Mesenchymal stem cell (in vitro differentiated cells and primary cell): ENCODE measurements around the gene SLC2A9.
A peak's percentile ranks its signal among the peaks of the same experiment; 100 is the strongest.
"Not testable (repeated sequence)": the region's sequence is repeated elsewhere in the genome, so short reads cannot be mapped to it uniquely, and the experiment has no call there.

ENCODE experiments used
- DNase-seq: peaks from one replicate; pipeline ENCODE4 v3.0.0-alpha.2; 2013
- H2AFZ ChIP-seq: one replicate; pipeline ENCODE4 v1.6.1; 2013; ENCODE audit warnings: low read depth, mild to moderate bottlenecking, control low read depth, inconsistent platforms, low read length, moderate library complexity
- H2AK5ac ChIP-seq: 2 replicates; pipeline ENCODE4 v1.6.1; 2013; ENCODE audit warnings: low read length, moderate library complexity, mild to moderate bottlenecking, inconsistent platforms; ENCODE audit not compliant: severe bottlenecking
- H2BK120ac ChIP-seq: one replicate; pipeline ENCODE4 v1.6.1; 2013; ENCODE audit warnings: low read depth, mild to moderate bottlenecking, inconsistent platforms, low read length, moderate library complexity
- H2BK12ac ChIP-seq, 2 experiments: one replicate each; pipeline ENCODE4 v1.6.1; 2013; ENCODE audit warnings: inconsistent platforms in 2 of 2, low read length in 2 of 2, mild to moderate bottlenecking in 2 of 2, moderate library complexity in 2 of 2, control low read depth in 1 of 2
- H2BK15ac ChIP-seq: one replicate; pipeline ENCODE4 v1.6.1; 2013; ENCODE audit warnings: mild to moderate bottlenecking, low read depth, inconsistent platforms; ENCODE audit not compliant: poor library complexity, severe bottlenecking
- H2BK5ac ChIP-seq: 2 replicates; pipeline ENCODE4 v1.6.1; 2013; ENCODE audit warnings: low read depth, mild to moderate bottlenecking, low read length, control low read depth, inconsistent platforms; ENCODE audit not compliant: poor library complexity, severe bottlenecking
- H3K14ac ChIP-seq, 2 experiments: one replicate each; pipeline ENCODE4 v1.6.1; 2013; ENCODE audit warnings: inconsistent platforms in 2 of 2, low read length in 2 of 2, control low read depth in 1 of 2, mild to moderate bottlenecking in 1 of 2, moderate library complexity in 1 of 2
- H3K18ac ChIP-seq, 2 experiments: one replicate each; pipeline ENCODE4 v1.6.1; 2013; ENCODE audit warnings: inconsistent platforms in 2 of 2, low read length in 2 of 2, control low read depth in 1 of 2, low read depth in 1 of 2, mild to moderate bottlenecking in 1 of 2
- H3K23ac ChIP-seq, 2 experiments: one replicate each; pipeline ENCODE4 v1.6.1; 2013; ENCODE audit warnings: inconsistent platforms in 2 of 2, low read length in 2 of 2, mild to moderate bottlenecking in 2 of 2, moderate library complexity in 2 of 2, control low read depth in 1 of 2
- H3K27ac ChIP-seq: 2 replicates; pipeline ENCODE4 v1.5.1; 2013; ENCODE audit warnings: mild to moderate bottlenecking, moderate library complexity, low read length, control low read depth, inconsistent platforms; ENCODE audit not compliant: poor library complexity, severe bottlenecking
- H3K27me3 ChIP-seq, 2 experiments: 2 replicates each; pipeline versions ENCODE4 v1.6.1 to v1.7.0; 2013; ENCODE audit warnings: low read length in 2 of 2, mild to moderate bottlenecking in 2 of 2, moderate library complexity in 2 of 2, control low read depth in 1 of 2, inconsistent platforms in 1 of 2; ENCODE audit not compliant: control insufficient read depth in 1 of 2, insufficient read depth in 1 of 2
- H3K36me3 ChIP-seq, 2 experiments: 2 replicates each; pipeline versions ENCODE4 v1.6.1 to v1.7.0; 2013; ENCODE audit warnings: low read length in 2 of 2, control low read depth in 1 of 2, inconsistent platforms in 1 of 2, low read depth in 1 of 2, mild to moderate bottlenecking in 1 of 2; ENCODE audit not compliant: insufficient read depth in 2 of 2, control insufficient read depth in 1 of 2
- H3K4ac ChIP-seq, 2 experiments: one replicate each; pipeline ENCODE4 v1.6.1; 2013; ENCODE audit warnings: inconsistent platforms in 2 of 2, low read length in 2 of 2, mild to moderate bottlenecking in 2 of 2, moderate library complexity in 2 of 2, control low read depth in 1 of 2, low read depth in 1 of 2
- H3K4me1 ChIP-seq: 2 replicates; pipeline ENCODE4 v1.6.1; 2013; ENCODE audit warnings: low read depth, low read length, control low read depth; ENCODE audit not compliant: control insufficient read depth, insufficient read depth
- H3K4me2 ChIP-seq: 2 replicates; pipeline ENCODE4 v1.6.1; 2013; ENCODE audit warnings: low read length, mild to moderate bottlenecking, inconsistent platforms; ENCODE audit not compliant: poor library complexity, severe bottlenecking
- H3K4me3 ChIP-seq, 2 experiments: 2 replicates each; pipeline versions ENCODE4 v1.5.1 to v1.7.0; 2013; ENCODE audit warnings: low read length in 2 of 2, mild to moderate bottlenecking in 2 of 2, control low read depth in 1 of 2, low read depth in 1 of 2; ENCODE audit not compliant: insufficient read depth in 1 of 2
- H3K79me1 ChIP-seq: replicated peaks from 2 replicates; pipeline ENCODE4 v1.6.1; 2013; ENCODE audit warnings: mild to moderate bottlenecking, control low read depth, low read length, inconsistent platforms; ENCODE audit not compliant: poor library complexity, severe bottlenecking
- H3K9ac ChIP-seq: 2 replicates; pipeline ENCODE4 v1.7.0; 2013; ENCODE audit warnings: mild to moderate bottlenecking, low read length, moderate library complexity
- H3K9me3 ChIP-seq: 2 replicates; pipeline ENCODE4 v1.7.0; 2013; ENCODE audit warnings: mild to moderate bottlenecking, low read length; ENCODE audit not compliant: control insufficient read depth
- H4K8ac ChIP-seq: one replicate; pipeline ENCODE4 v1.6.1; 2013; ENCODE audit warnings: inconsistent platforms, mild to moderate bottlenecking, low read length, moderate library complexity
- H4K91ac ChIP-seq: one replicate; pipeline ENCODE4 v1.6.1; 2013; ENCODE audit warnings: mild to moderate bottlenecking, low read length, inconsistent platforms
- WGBS: methylation state at CpG from one replicate; pipeline ENCODE4 v1.1.7; 2013; ENCODE audit warnings: mixed read lengths; 5-methylcytosine and 5-hydroxymethylcytosine counted together

The SLC2A9 gene

DNA sequence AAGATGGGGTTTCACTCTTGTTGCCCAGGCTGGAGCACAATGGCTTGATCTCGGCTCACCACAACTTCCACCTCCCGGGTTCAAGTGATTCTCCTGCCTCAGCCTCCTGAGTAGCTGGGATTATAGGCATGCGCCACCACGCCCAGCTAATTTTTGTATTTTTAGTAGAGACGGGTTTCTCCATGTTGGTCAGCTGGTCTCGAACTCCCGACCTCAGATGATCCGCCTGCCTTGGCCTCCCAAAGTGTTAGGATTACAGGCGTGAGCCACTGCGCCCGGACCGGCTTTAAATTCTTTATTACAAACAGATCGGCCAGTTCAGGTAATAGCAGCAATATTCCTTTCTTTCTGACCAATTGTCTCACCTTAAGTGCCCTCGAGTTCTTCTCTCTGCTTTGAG is 39.4 kb downstream of the SLC2A9 start:
- H3K9me3 ChIP-seq, H3K27ac ChIP-seq, H3K36me3 ChIP-seq, H2AFZ ChIP-seq, H3K23ac ChIP-seq, H4K91ac ChIP-seq, H2AK5ac ChIP-seq, H2BK12ac ChIP-seq, H4K8ac ChIP-seq, H2BK15ac ChIP-seq, H2BK5ac ChIP-seq, H3K4me3 ChIP-seq, H3K9ac ChIP-seq, H3K14ac ChIP-seq, H2BK120ac ChIP-seq, H3K4ac ChIP-seq, H3K4me2 ChIP-seq, H3K4me1 ChIP-seq, DNase-seq, H3K79me1 ChIP-seq, H3K18ac ChIP-seq, H3K27me3 ChIP-seq: not testable (repeated sequence)
- 91% methylated on average over 14 of the region's 14 CpGs for WGBS

DNA sequence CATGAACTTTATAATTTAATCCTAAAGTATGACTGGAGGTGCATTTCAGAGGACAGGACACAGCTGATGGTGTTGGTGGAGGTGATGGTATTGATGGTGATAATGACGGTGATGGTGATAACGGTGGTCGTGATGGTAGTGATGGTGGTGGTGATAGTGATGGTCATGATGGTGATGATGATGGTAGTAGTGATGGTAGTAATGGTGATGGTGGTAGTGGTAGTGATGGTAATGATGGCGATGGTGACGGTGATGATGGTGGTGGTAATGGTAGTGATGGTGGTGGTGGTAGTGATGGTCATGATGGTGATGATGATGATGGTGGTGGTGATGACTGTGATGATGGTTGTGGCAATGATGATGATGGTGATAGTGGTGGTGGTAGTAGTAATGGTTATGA is 40.4 kb downstream of the SLC2A9 start:
- no peaks in the 10 kb centered on the region for H3K36me3 ChIP-seq
- H3K18ac ChIP-seq = no peak overlapping the region
- WGBS = 95% methylated on average over 5 of the region's 5 CpGs
- no peak for DNase-seq
- H3K9me3 ChIP-seq = peaks cover 4% of the 10 kb centered on the region
- H4K8ac ChIP-seq = no peak overlapping the region
- no peak overlapping the region for H2AK5ac ChIP-seq
- no peak overlapping the region for H3K4me2 ChIP-seq
- no peak overlapping the region for H3K27ac ChIP-seq
- no peak overlapping the region for H3K4me3 ChIP-seq
- no peak overlapping the region for H4K91ac ChIP-seq
- no peak overlapping the region for H2BK12ac ChIP-seq
- H3K9ac ChIP-seq = no peak overlapping the region
- H3K14ac ChIP-seq = no peak overlapping the region
- H2AFZ ChIP-seq = no peak overlapping the region
- H3K23ac ChIP-seq = no peak overlapping the region
- no peak overlapping the region for H3K4ac ChIP-seq
- H3K79me1 ChIP-seq = no peaks in the 10 kb centered on the region
- no peak overlapping the region for H2BK5ac ChIP-seq
- no peak overlapping the region for H2BK15ac ChIP-seq
- no peaks in the 10 kb centered on the region for H3K27me3 ChIP-seq
- H3K4me1 ChIP-seq = peaks cover 5% of the 10 kb centered on the region
- H2BK120ac ChIP-seq = no peak overlapping the region

DNA sequence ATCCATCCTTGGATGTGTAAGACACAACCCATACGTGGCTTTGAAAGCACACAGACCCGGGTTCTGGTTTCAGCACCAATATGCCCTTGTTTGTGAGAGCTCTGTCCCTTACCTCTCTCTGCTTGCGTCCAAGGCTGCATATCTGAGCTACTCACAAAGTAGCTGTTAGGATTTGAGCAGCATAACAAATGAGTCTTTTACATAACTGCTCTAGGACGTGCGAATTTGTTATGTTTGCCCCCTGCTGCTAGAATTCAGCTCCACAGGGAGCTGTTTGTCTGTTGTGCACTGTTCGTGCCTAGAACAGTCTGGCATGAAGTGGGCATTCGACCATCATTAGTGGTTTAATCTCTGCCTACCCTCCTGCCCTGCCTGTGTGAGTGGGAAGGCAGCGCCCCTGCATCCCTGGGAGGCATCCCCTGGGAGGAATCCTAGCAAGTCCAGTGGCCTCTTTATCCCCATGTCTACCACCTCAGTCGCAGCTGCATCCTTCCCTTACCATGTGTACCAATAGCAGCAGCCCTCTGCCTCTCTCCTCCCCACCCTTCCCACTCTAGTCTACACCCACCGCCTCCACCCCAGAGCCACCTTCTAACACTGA is 42.1 kb downstream of the SLC2A9 start:
- Histone ChIP-seq H3K27ac (peak overlapping the region; percentile 36), H3K4me2 (peak overlapping the region; percentile 11), H3K9ac (no peak overlapping the region), H2BK12ac (no peak overlapping the region), H2AK5ac (no peak overlapping the region), H3K9me3 (peaks cover 4% of the 10 kb centered on the region), H4K91ac (no peak overlapping the region), H3K4me3 (no peak overlapping the region), H3K36me3 (no peaks in the 10 kb centered on the region), H3K27me3 (no peaks in the 10 kb centered on the region), H2AFZ (no peak overlapping the region), H3K4ac (no peak overlapping the region), H3K23ac (no peak overlapping the region), H2BK5ac (no peak overlapping the region), H2BK15ac (no peak overlapping the region), H3K79me1 (no peaks in the 10 kb centered on the region), H2BK120ac (no peak overlapping the region), H3K18ac (no peak overlapping the region), H3K14ac (no peak overlapping the region), H4K8ac (no peak overlapping the region), H3K4me1 (peaks cover 5% of the 10 kb centered on the region)
- 14% methylated on average over 10 of the region's 10 CpGs for WGBS
- DNase-seq = no peak

DNA sequence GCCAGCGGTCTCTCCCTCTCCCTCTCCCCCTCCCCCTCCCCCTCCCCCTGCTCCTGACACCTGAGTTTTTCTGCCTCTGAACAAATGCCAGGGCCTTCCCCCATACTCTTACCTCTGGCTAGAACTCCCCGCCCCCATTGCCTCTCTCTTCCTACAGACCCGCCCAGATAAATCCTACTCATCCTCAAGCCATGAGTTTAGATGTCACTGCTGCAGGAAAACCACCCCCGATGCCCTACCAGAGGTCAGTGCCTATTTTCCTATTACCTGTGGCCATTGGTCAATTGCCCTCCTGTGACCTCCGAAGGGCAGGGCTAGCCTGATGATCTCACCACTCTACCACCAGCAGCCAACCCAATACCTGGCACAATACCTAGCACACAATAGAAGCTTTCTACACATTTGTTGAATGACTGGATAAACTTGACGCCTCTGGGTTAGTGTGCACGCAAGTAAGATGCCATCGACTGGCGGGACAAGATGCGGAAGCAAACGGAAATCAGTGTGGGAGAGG is 43.7 kb downstream of the SLC2A9 start:
- Histone ChIP-seq H3K4me2 (no peak overlapping the region), H2BK15ac (no peak overlapping the region), H4K8ac (no peak overlapping the region), H3K18ac (no peak overlapping the region), H3K4ac (no peak overlapping the region), H4K91ac (no peak overlapping the region), H3K79me1 (no peaks in the 10 kb centered on the region), H3K9me3 (peaks cover 4% of the 10 kb centered on the region), H3K23ac (no peak overlapping the region), H3K27ac (no peak overlapping the region), H3K4me1 (peaks cover 5% of the 10 kb centered on the region), H2AFZ (no peak overlapping the region), H3K14ac (no peak overlapping the region), H3K36me3 (no peaks in the 10 kb centered on the region), H2BK5ac (no peak overlapping the region), H3K9ac (no peak overlapping the region), H3K27me3 (no peaks in the 10 kb centered on the region), H3K4me3 (no peak overlapping the region), H2BK120ac (no peak overlapping the region), H2BK12ac (no peak overlapping the region), H2AK5ac (no peak overlapping the region)
- 71% methylated on average over 11 of the region's 11 CpGs for WGBS
- DNase-seq = no peak
